NCI-H2196 (cell line): ENCODE data around the gene IFIT3.

Source experiments
- DNase-seq: peaks from one replicate; lab custom pipeline; 2025; ENCODE audit not compliant: unreplicated experiment; lab: John Stamatoyannopoulos, UW

The IFIT3 gene

GRCh38 chr10:89357096-89357495 is 29.3 kb downstream of the IFIT3 start:
- no peak for DNase-seq

- no peak for DNase-seq
These were observed 30.2 kb downstream of the IFIT3 start for GRCh38 chr10:89357975-89358374.

GRCh38 chr10:89360157-89360556 is 32.4 kb downstream of the IFIT3 start:
- DNase-seq = no peak

GRCh38 chr10:89362929-89363328 is 35.1 kb downstream of the IFIT3 start:
- no peak for DNase-seq

- no peak for DNase-seq
These were observed 36.1 kb downstream of the IFIT3 start for GRCh38 chr10:89363729-89364442.

GRCh38 chr10:89364531-89364930 is 36.7 kb downstream of the IFIT3 start:
- no peak for DNase-seq

GRCh38 chr10:89367529-89367928 is 39.7 kb downstream of the IFIT3 start:
- no peak for DNase-seq

GRCh38 chr10:89368129-89368528 is 40.3 kb downstream of the IFIT3 start:
- DNase-seq = no peak

- no peak for DNase-seq
These were observed 41.6 kb downstream of the IFIT3 start for GRCh38 chr10:89369156-89370105.

GRCh38 chr10:89371079-89371478 is 43.3 kb downstream of the IFIT3 start:
- DNase-seq = no peak

- no peak for DNase-seq
These were observed 44.2 kb downstream of the IFIT3 start for GRCh38 chr10:89371987-89372386.

- DNase-seq = peak; percentile 59
These were observed 46.3 kb downstream of the IFIT3 start for GRCh38 chr10:89373916-89374711.

- DNase-seq = no peak
These were observed 46.9 kb downstream of the IFIT3 start for GRCh38 chr10:89374713-89375141.

- DNase-seq = no peak
These were observed 50.2 kb downstream of the IFIT3 start, which contains the start of gene IFIT1B for GRCh38 chr10:89377705-89378637. IFIT1B (plus strand) TSS chr10:89378056; CDS start chr10:89378136, 80 bp downstream.

- DNase-seq = no peak
These were observed 51.3 kb downstream of the IFIT3 start for GRCh38 chr10:89379103-89379502.

- no peak for DNase-seq
These were observed 55.0 kb downstream of the IFIT3 start for GRCh38 chr10:89382757-89383156.

- DNase-seq = no peak
These were observed 56.9 kb downstream of the IFIT3 start for GRCh38 chr10:89384474-89385340.

- no peak for DNase-seq
These were observed 61.0 kb downstream of the IFIT3 start for GRCh38 chr10:89388806-89389205.

- peak; percentile 5 for DNase-seq
These were observed 61.5 kb downstream of the IFIT3 start for GRCh38 chr10:89389254-89389653.
